ENCODE results near the gene ACOT2. TPM values are rescaled to one million over a fixed set of nuclear protein-coding genes. Genes with fewer than 3 reads are reported as not detected.
A peak's percentile ranks its signal among the peaks of the same experiment; 100 is the strongest.
"Not testable (repeated sequence)": the region's sequence is repeated elsewhere in the genome, so short reads cannot be mapped to it uniquely, and the experiment has no call there.

The ACOT2 gene, protein sequence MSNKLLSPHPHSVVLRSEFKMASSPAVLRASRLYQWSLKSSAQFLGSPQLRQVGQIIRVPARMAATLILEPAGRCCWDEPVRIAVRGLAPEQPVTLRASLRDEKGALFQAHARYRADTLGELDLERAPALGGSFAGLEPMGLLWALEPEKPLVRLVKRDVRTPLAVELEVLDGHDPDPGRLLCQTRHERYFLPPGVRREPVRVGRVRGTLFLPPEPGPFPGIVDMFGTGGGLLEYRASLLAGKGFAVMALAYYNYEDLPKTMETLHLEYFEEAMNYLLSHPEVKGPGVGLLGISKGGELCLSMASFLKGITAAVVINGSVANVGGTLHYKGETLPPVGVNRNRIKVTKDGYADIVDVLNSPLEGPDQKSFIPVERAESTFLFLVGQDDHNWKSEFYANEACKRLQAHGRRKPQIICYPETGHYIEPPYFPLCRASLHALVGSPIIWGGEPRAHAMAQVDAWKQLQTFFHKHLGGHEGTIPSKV
- polyA plus RNA-seq (2013): 19.8 and 21.0 TPM in 2 replicates

DNA sequence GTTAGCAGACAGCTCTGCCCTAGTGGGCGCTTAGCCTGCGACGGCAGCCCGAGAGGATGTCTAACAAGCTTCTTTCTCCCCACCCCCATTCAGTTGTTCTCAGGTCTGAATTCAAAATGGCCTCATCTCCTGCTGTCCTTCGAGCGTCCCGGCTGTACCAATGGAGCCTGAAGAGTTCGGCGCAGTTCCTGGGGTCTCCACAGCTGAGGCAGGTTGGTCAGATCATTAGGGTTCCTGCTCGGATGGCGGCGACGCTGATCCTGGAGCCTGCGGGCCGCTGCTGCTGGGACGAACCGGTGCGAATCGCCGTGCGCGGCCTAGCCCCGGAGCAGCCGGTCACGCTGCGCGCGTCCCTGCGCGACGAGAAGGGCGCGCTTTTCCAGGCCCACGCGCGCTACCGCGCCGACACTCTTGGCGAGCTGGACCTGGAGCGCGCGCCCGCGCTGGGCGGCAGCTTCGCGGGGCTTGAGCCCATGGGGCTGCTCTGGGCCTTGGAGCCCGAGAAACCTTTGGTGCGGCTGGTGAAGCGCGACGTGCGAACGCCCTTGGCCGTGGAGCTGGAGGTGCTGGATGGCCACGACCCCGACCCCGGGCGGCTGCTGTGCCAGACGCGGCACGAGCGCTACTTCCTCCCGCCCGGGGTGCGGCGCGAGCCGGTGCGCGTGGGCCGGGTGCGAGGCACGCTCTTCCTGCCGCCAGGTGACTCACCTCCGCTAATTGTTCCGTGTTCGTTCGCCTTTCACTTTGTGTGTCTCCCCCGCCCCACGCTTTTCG lies at the start of gene ACOT2:
Gene ACOT2 (plus strand): TSS at position 29 of the 774 bp plus-strand sequence. CDS start 28 bp downstream, at position 57.
- not testable (repeated sequence) for H3K36me3 ChIP-seq (ENCODE audit: control insufficient read depth in 1 of 2, insufficient read depth in 2 of 2, low read length in 2 of 2); H3K79me2 ChIP-seq (ENCODE audit: control insufficient read depth, insufficient read depth, low read length, poor library complexity); H3K23ac ChIP-seq (ENCODE audit: low read length); H3K27me3 ChIP-seq (ENCODE audit: insufficient read depth, low read length); H2AK5ac ChIP-seq (ENCODE audit: low read length); H3K9me3 ChIP-seq (ENCODE audit: insufficient read depth, low read depth, low read length)
- H2BK5ac ChIP-seq (ENCODE audit: low read depth, low read length, poor library complexity): peak within 1 kb of the TSS; percentile 42
- H3K18ac ChIP-seq (ENCODE audit: low read length): peak within 1 kb of the TSS; percentile 93
- H2BK120ac ChIP-seq (ENCODE audit: insufficient read depth, low read length, poor library complexity): peak within 1 kb of the TSS; percentile 94
- H4K91ac ChIP-seq (ENCODE audit: low read depth, low read length): peak within 1 kb of the TSS; percentile 89
- whole genome bisulfite sequencing (ENCODE audit: extremely low coverage, insufficient coverage, insufficient read length): no CpG with 5 or more reads among the region's 83 CpGs
- H3K4me2 ChIP-seq (ENCODE audit: low read length): peak within 1 kb of the TSS; percentile 95
- peaks cover 8 to 12% of the 10 kb centered on the region in 2 experiments for H3K4me1 ChIP-seq (ENCODE audit: control insufficient read depth in 1 of 2, insufficient read depth in 2 of 2, low read length in 2 of 2)
- H3K4ac ChIP-seq (ENCODE audit: low read depth, low read length): peak within 1 kb of the TSS; percentile 76
- H3K79me1 ChIP-seq (ENCODE audit: low read length): peaks cover 11% of the 10 kb centered on the region
- H4K8ac ChIP-seq (ENCODE audit: low read depth, low read length): peak within 1 kb of the TSS; percentile 96
- peak within 1 kb of the TSS; percentile 83 for H4K12ac ChIP-seq (ENCODE audit: low read depth, low read length)
- H2BK12ac ChIP-seq (ENCODE audit: low read length): peak within 1 kb of the TSS; percentile 52
- DNase-seq: peak; percentile 90 to 92
- H2AFZ ChIP-seq (ENCODE audit: insufficient read depth, low read length, poor library complexity): peak within 1 kb of the TSS; percentile 79
- H3K27ac ChIP-seq (ENCODE audit: low read depth, low read length): peak within 1 kb of the TSS; percentile 91
- peak within 1 kb of the TSS; percentile 97 for H3K14ac ChIP-seq (ENCODE audit: low read length)
- peak within 1 kb of the TSS; percentile 91 for H3K9ac ChIP-seq (ENCODE audit: low read length)
- peak within 1 kb of the TSS; percentile 71 for H3K4me3 ChIP-seq (ENCODE audit: low read depth, low read length)

DNA sequence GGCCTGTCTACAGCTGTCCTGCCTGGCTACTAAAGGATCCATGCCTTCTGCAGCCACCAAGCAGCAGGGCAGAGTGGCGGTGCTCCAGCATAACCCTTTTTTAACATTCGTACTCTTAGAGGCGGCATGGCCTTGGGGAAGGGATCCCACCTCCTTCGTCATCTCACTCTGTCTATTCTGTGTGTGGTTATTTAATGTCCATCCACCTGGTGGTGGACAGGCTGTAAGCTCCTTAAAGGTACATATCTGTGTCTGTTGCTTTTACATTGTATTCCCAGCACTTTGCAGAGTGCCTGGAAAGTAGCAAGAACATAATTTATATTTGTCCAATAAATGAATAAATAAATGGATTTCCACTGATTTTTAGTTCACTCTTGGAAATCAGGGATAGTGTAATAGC lies 47.8 kb upstream of the ACOT2 start:
- no peak for DNase-seq
- H2BK12ac ChIP-seq (ENCODE audit: low read length): no peak overlapping the region
- no peak overlapping the region for H3K27ac ChIP-seq (ENCODE audit: low read depth, low read length)
- no peak overlapping the region for H3K18ac ChIP-seq (ENCODE audit: low read length)
- H3K4ac ChIP-seq (ENCODE audit: low read depth, low read length): no peak overlapping the region
- H4K91ac ChIP-seq (ENCODE audit: low read depth, low read length): no peak overlapping the region
- H4K12ac ChIP-seq (ENCODE audit: low read depth, low read length): no peak overlapping the region
- H4K8ac ChIP-seq (ENCODE audit: low read depth, low read length): no peak overlapping the region
- no peak overlapping the region for H3K9ac ChIP-seq (ENCODE audit: low read length)
- H2AFZ ChIP-seq (ENCODE audit: insufficient read depth, low read length, poor library complexity): no peak overlapping the region
- no peaks in the 10 kb centered on the region for H3K27me3 ChIP-seq (ENCODE audit: insufficient read depth, low read length)
- no peaks in the 10 kb centered on the region for H3K79me2 ChIP-seq (ENCODE audit: control insufficient read depth, insufficient read depth, low read length, poor library complexity)
- no peak overlapping the region for H3K4me2 ChIP-seq (ENCODE audit: low read length)
- no peak overlapping the region for H3K14ac ChIP-seq (ENCODE audit: low read length)
- H3K36me3 ChIP-seq (ENCODE audit: control insufficient read depth in 1 of 2, insufficient read depth in 2 of 2, low read length in 2 of 2): no peaks in the 10 kb centered on the region
- WGBS (ENCODE audit: extremely low coverage, insufficient coverage, insufficient read length): no CpG with 5 or more reads among the region's 4 CpGs
- H2BK120ac ChIP-seq (ENCODE audit: insufficient read depth, low read length, poor library complexity): no peak overlapping the region
- H3K23ac ChIP-seq (ENCODE audit: low read length): no peak overlapping the region
- H2AK5ac ChIP-seq (ENCODE audit: low read length): no peak overlapping the region
- no peak overlapping the region for H2BK5ac ChIP-seq (ENCODE audit: low read depth, low read length, poor library complexity)
- H3K4me3 ChIP-seq (ENCODE audit: low read depth, low read length): no peak overlapping the region
- H3K9me3 ChIP-seq (ENCODE audit: insufficient read depth, low read depth, low read length): no peaks in the 10 kb centered on the region
- no peaks in the 10 kb centered on the region for H3K4me1 ChIP-seq (ENCODE audit: control insufficient read depth in 1 of 2, insufficient read depth in 2 of 2, low read length in 2 of 2)
- H3K79me1 ChIP-seq (ENCODE audit: low read length): no peaks in the 10 kb centered on the region

DNA sequence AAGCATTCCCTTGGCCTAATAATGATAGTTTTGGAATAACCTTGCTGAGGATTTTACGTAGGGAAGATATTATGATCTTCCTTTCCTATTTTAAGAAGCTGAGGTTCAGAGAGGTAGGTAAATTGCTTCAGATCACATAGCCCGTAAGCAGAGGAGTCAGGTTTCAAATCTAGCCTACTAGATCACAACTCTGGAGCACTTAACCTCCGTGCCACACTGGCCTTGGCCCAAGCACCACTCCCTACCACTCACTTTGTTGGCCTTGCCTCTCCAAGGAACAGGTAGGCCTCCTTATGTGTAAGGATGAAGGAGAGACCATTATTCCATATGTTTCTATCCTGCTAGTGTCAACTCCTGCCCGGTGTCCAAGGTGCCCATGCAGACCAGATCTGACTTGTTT lies 44.5 kb upstream of the ACOT2 start:
- H2BK12ac ChIP-seq (ENCODE audit: low read length): no peak overlapping the region
- no peak overlapping the region for H3K9ac ChIP-seq (ENCODE audit: low read length)
- WGBS (ENCODE audit: extremely low coverage, insufficient coverage, insufficient read length): no CpG with 5 or more reads among the region's 4 CpGs

DNA sequence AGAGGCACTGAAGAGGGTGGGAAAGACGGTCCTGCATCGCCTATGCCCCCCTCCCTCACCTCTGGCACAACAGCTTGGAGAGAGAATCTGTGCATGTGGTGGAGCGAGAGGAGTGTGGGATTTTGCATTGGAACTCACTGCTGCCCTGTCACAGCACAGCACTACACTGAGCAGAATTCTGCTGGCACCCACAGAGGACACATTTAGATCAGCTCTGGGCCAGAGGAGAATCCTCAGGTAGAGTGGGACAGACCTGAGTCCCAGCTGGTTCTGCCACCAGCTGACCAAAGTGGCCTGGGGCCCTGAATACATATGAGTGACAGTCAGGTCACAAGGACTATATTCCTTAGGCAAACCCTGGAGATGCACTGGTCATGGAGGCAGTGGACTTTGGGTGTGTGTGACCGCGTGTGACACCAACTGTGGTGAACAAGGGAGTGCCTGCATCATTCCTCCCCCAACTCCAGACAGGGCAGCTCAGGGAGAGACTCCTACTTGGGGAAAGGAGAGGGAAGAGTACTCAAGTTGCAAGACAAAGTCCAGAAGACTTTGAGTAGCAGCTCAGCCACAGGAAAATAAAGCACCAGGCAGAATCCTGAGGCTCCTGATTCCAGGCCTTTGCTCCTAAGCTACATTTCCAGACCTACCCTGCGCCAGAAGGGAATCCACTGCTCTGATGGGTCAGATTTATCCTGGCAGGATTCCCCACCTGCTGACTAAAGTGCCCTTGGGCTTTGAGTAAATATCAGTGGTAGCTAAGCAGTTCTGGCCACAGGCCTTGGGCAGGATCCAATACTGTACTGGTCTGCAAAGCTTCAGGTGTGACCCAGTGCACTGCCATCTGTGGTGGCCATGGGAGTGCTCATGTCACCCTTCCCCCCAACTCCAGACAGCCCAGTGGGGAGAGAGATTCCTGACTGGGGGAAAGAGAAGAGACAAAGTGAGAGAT lies 42.7 kb upstream of the ACOT2 start:
- H3K4me1 ChIP-seq (ENCODE audit: control insufficient read depth in 1 of 2, insufficient read depth in 2 of 2, low read length in 2 of 2): peaks cover 0 to 4% of the 10 kb centered on the region in 2 experiments
- no peak overlapping the region for H3K18ac ChIP-seq (ENCODE audit: low read length)
- no peak overlapping the region for H3K4ac ChIP-seq (ENCODE audit: low read depth, low read length)
- no peak overlapping the region for H2AFZ ChIP-seq (ENCODE audit: insufficient read depth, low read length, poor library complexity)
- WGBS (ENCODE audit: extremely low coverage, insufficient coverage, insufficient read length): no CpG with 5 or more reads among the region's 6 CpGs
- no peak overlapping the region for H3K9ac ChIP-seq (ENCODE audit: low read length)
- H3K9me3 ChIP-seq (ENCODE audit: insufficient read depth, low read depth, low read length): no peaks in the 10 kb centered on the region
- no peaks in the 10 kb centered on the region for H3K27me3 ChIP-seq (ENCODE audit: insufficient read depth, low read length)
- no peak overlapping the region for H2BK5ac ChIP-seq (ENCODE audit: low read depth, low read length, poor library complexity)
- H3K79me2 ChIP-seq (ENCODE audit: control insufficient read depth, insufficient read depth, low read length, poor library complexity): no peaks in the 10 kb centered on the region
- no peak overlapping the region for H2BK12ac ChIP-seq (ENCODE audit: low read length)
- H3K14ac ChIP-seq (ENCODE audit: low read length): no peak overlapping the region
- no peak overlapping the region for H2BK120ac ChIP-seq (ENCODE audit: insufficient read depth, low read length, poor library complexity)
- no peak overlapping the region for H3K4me2 ChIP-seq (ENCODE audit: low read length)
- no peak overlapping the region for H4K8ac ChIP-seq (ENCODE audit: low read depth, low read length)
- peak; percentile 94 to 96 for DNase-seq
- no peak overlapping the region for H4K12ac ChIP-seq (ENCODE audit: low read depth, low read length)
- H3K4me3 ChIP-seq (ENCODE audit: low read depth, low read length): no peak overlapping the region
- H3K27ac ChIP-seq (ENCODE audit: low read depth, low read length): peak overlapping the region; percentile 6
- H3K79me1 ChIP-seq (ENCODE audit: low read length): no peaks in the 10 kb centered on the region
- no peaks in the 10 kb centered on the region for H3K36me3 ChIP-seq (ENCODE audit: control insufficient read depth in 1 of 2, insufficient read depth in 2 of 2, low read length in 2 of 2)
- H2AK5ac ChIP-seq (ENCODE audit: low read length): no peak overlapping the region
- no peak overlapping the region for H4K91ac ChIP-seq (ENCODE audit: low read depth, low read length)
- H3K23ac ChIP-seq (ENCODE audit: low read length): no peak overlapping the region

More for the DNA sequence above, 44.5 kb upstream of the ACOT2 start:
- no peaks in the 10 kb centered on the region for H3K9me3 ChIP-seq (ENCODE audit: insufficient read depth, low read depth, low read length)
- H2AK5ac ChIP-seq (ENCODE audit: low read length): no peak overlapping the region
- H4K91ac ChIP-seq (ENCODE audit: low read depth, low read length): no peak overlapping the region
- H2BK5ac ChIP-seq (ENCODE audit: low read depth, low read length, poor library complexity): no peak overlapping the region
- H3K4me1 ChIP-seq (ENCODE audit: control insufficient read depth in 1 of 2, insufficient read depth in 2 of 2, low read length in 2 of 2): peaks cover 0 to 4% of the 10 kb centered on the region in 2 experiments
- no peak overlapping the region for H2BK120ac ChIP-seq (ENCODE audit: insufficient read depth, low read length, poor library complexity)
- H3K14ac ChIP-seq (ENCODE audit: low read length): no peak overlapping the region
- H3K18ac ChIP-seq (ENCODE audit: low read length): no peak overlapping the region
- no peaks in the 10 kb centered on the region for H3K36me3 ChIP-seq (ENCODE audit: control insufficient read depth in 1 of 2, insufficient read depth in 2 of 2, low read length in 2 of 2)
- H3K27ac ChIP-seq (ENCODE audit: low read depth, low read length): no peak overlapping the region
- H3K4me2 ChIP-seq (ENCODE audit: low read length): no peak overlapping the region
- no peak overlapping the region for H3K23ac ChIP-seq (ENCODE audit: low read length)
- no peak overlapping the region for H2AFZ ChIP-seq (ENCODE audit: insufficient read depth, low read length, poor library complexity)
- H3K4ac ChIP-seq (ENCODE audit: low read depth, low read length): no peak overlapping the region
- no peaks in the 10 kb centered on the region for H3K27me3 ChIP-seq (ENCODE audit: insufficient read depth, low read length)
- H3K4me3 ChIP-seq (ENCODE audit: low read depth, low read length): no peak overlapping the region
- no peak overlapping the region for H4K8ac ChIP-seq (ENCODE audit: low read depth, low read length)
- H3K79me1 ChIP-seq (ENCODE audit: low read length): no peaks in the 10 kb centered on the region
- H4K12ac ChIP-seq (ENCODE audit: low read depth, low read length): no peak overlapping the region
- no peaks in the 10 kb centered on the region for H3K79me2 ChIP-seq (ENCODE audit: control insufficient read depth, insufficient read depth, low read length, poor library complexity)
- no peak for DNase-seq
